IMR-90 (cell line): ENCODE measurements around the gene RUSF1. TPM values are rescaled to one million over a fixed set of nuclear protein-coding genes. Genes with fewer than 3 reads are reported as not detected.

ENCODE experiments used
- ATAC-seq: fragments of 200-7000 bp; cut with Tn5 transposase; 2 replicates; pipeline ENCODE4 v1.9.1; 2020; ENCODE audit warnings: low read depth, mild to moderate bottlenecking, moderate library complexity
- BruUV-seq: library from RNA; stranded (reverse); fragments of 400-500 nt; replicated peaks from 2 replicates; lab custom pipeline; 2021; lab: Mats Ljungman, UMichigan
- CTCF ChIA-PET: fragments of 300-600 bp; formaldehyde crosslinking; extraction: SDS; loops from one replicate; lab custom pipeline; 2021; ENCODE audit warnings: antibody characterized with exemption; lab: Yijun Ruan, JAX
- POLR2A ChIA-PET: fragments of 300-600 bp; sonication (Branson Sonifier 250); formaldehyde crosslinking; loops from one replicate; lab custom pipeline; 2022; ENCODE audit warnings: antibody characterized with exemption; ENCODE audit not compliant: unreplicated experiment; lab: Charles Lee
- DNase-seq: peaks from one replicate; pipeline ENCODE4 v3.0.0; 2013
- H2AFZ ChIP-seq: replicated peaks from 2 replicates; pipeline ENCODE3; 2013; ENCODE audit warnings: low read length, mild to moderate bottlenecking; ENCODE audit not compliant: poor library complexity
- H2AK5ac ChIP-seq: 2 replicates; pipeline ENCODE4 v1.6.1; 2013; ENCODE audit warnings: low read depth, low read length, inconsistent platforms
- H2AK9ac ChIP-seq: replicated peaks from 2 replicates; pipeline ENCODE3; 2013; ENCODE audit warnings: mild to moderate bottlenecking, low read depth, low read length, moderate library complexity; ENCODE audit not compliant: poor library complexity
- H2BK120ac ChIP-seq: 2 replicates; pipeline ENCODE4 v1.6.1; 2013; ENCODE audit warnings: low read depth, low read length, inconsistent platforms
- H2BK15ac ChIP-seq: 3 replicates; pipeline ENCODE4 v1.6.1; 2013; ENCODE audit warnings: low read depth, low read length, inconsistent platforms
- H2BK20ac ChIP-seq: 2 replicates; pipeline ENCODE4 v1.6.1; 2013; ENCODE audit warnings: low read depth, mild to moderate bottlenecking, inconsistent platforms, low read length, moderate library complexity
- H2BK5ac ChIP-seq: 2 replicates; pipeline ENCODE4 v1.6.1; 2013; ENCODE audit warnings: mild to moderate bottlenecking, low read depth, low read length, inconsistent platforms; ENCODE audit not compliant: poor library complexity, severe bottlenecking
- H3K14ac ChIP-seq: replicated peaks from 2 replicates; pipeline ENCODE4 v1.6.1; 2013; ENCODE audit warnings: low read depth, low read length, inconsistent platforms
- H3K18ac ChIP-seq: 2 replicates; pipeline ENCODE4 v1.6.1; 2013; ENCODE audit warnings: low read depth, low read length, control low read depth
- H3K23ac ChIP-seq: 2 replicates; pipeline ENCODE4 v1.6.1; 2013; ENCODE audit warnings: low read depth, low read length, inconsistent platforms
- H3K27ac ChIP-seq: 2 replicates; pipeline ENCODE4 v1.5.1; 2013; ENCODE audit warnings: mild to moderate bottlenecking, control low read depth, low read length; ENCODE audit not compliant: insufficient read depth
- H3K27me3 ChIP-seq: 2 replicates; pipeline ENCODE4 v1.6.1; 2013; ENCODE audit warnings: low read length; ENCODE audit not compliant: control insufficient read depth, insufficient read depth
- H3K36me3 ChIP-seq: 2 replicates; pipeline ENCODE4 v1.6.1; 2013; ENCODE audit warnings: low read length, mixed read lengths; ENCODE audit not compliant: control insufficient read depth, insufficient read depth
- H3K4ac ChIP-seq: 2 replicates; pipeline ENCODE4 v1.6.1; 2013; ENCODE audit warnings: low read depth, low read length, inconsistent platforms
- H3K4me1 ChIP-seq: 2 replicates; pipeline ENCODE4 v1.6.1; 2013; ENCODE audit warnings: low read length, mixed read lengths; ENCODE audit not compliant: control insufficient read depth, insufficient read depth
- H3K4me2 ChIP-seq: 2 replicates; pipeline ENCODE4 v1.6.1; 2013; ENCODE audit warnings: low read depth, mild to moderate bottlenecking, control low read depth, low read length, moderate library complexity
- H3K4me3 ChIP-seq: 2 replicates; pipeline ENCODE4 v1.5.1; 2013; ENCODE audit warnings: low read depth, mild to moderate bottlenecking, control low read depth, low read length, moderate library complexity; ENCODE audit not compliant: insufficient read depth
- H3K56ac ChIP-seq: 2 replicates; pipeline ENCODE4 v1.6.1; 2013; ENCODE audit warnings: low read length, inconsistent platforms; ENCODE audit not compliant: insufficient read depth; ENCODE audit errors: extremely low read depth
- H3K79me1 ChIP-seq, 2 experiments: 2 replicates each; pipeline ENCODE4 v1.6.1; 2013; ENCODE audit warnings: low read length in 2 of 2, inconsistent platforms in 1 of 2, low read depth in 1 of 2
- H3K9ac ChIP-seq: 2 replicates; pipeline ENCODE4 v1.6.1; 2013; ENCODE audit warnings: low read depth, low read length, control low read depth
- H3K9me1 ChIP-seq: 2 replicates; pipeline ENCODE4 v1.6.1; 2013; ENCODE audit warnings: low read length, inconsistent platforms; ENCODE audit not compliant: insufficient read depth
- H3K9me3 ChIP-seq: 2 replicates; pipeline ENCODE4 v1.6.1; 2013; ENCODE audit warnings: low read length; ENCODE audit not compliant: control insufficient read depth, insufficient read depth
- H4K20me1 ChIP-seq: 2 replicates; pipeline ENCODE4 v1.6.1; 2013; ENCODE audit warnings: low read length, inconsistent platforms; ENCODE audit not compliant: insufficient read depth
- H4K5ac ChIP-seq: 2 replicates; pipeline ENCODE4 v1.6.1; 2013; ENCODE audit warnings: mild to moderate bottlenecking, low read depth, low read length, control low read depth
- H4K8ac ChIP-seq, 2 experiments: 2 replicates each; pipeline ENCODE4 v1.6.1; 2013; ENCODE audit warnings: low read depth in 2 of 2, low read length in 2 of 2, control low read depth in 1 of 2, inconsistent platforms in 1 of 2
- H4K91ac ChIP-seq: 2 replicates; pipeline ENCODE4 v1.6.1; 2013; ENCODE audit warnings: low read depth, low read length, inconsistent platforms; ENCODE audit not compliant: insufficient read depth
- CEBPB ChIP-seq: IDR thresholded peaks from 2 replicates; pipeline ENCODE4 v1.6.1; 2012; ENCODE audit warnings: low read depth, low read length, improper control_type of control experiment
- CHD1 ChIP-seq: IDR thresholded peaks from 2 replicates; pipeline ENCODE4 v1.6.1; 2012; ENCODE audit warnings: low read depth, low read length, improper control_type of control experiment
- FOS ChIP-seq: fragments of 150-350 bp; IDR thresholded peaks from 2 replicates; pipeline ENCODE4 v1.6.1; 2016; ENCODE audit warnings: low read depth, low read length
- POLR2A ChIP-seq: IDR thresholded peaks from 2 replicates; pipeline ENCODE4 v1.6.1; 2012; ENCODE audit warnings: mild to moderate bottlenecking, low read depth, low read length
- RAD21 ChIP-seq: IDR thresholded peaks from 2 replicates; pipeline ENCODE4 v1.6.1; 2012; ENCODE audit warnings: low read length, improper control_type of control experiment
- SMC3 ChIP-seq: fragments of 150-350 bp; IDR thresholded peaks from 2 replicates; pipeline ENCODE4 v1.6.1; 2016; ENCODE audit warnings: low read depth, mild to moderate bottlenecking, antibody characterized with exemption, low read length, moderate library complexity
- WGBS, 2 experiments: methylation state at CpG; one replicate each; pipeline versions ENCODE4 v1.1.5 to v1.1.7; 2013; ENCODE audit warnings: missing lambda C conversion rate in 2 of 2; ENCODE audit not compliant: insufficient read length in 1 of 2; ENCODE audit errors: extremely low coverage in 2 of 2; 5-methylcytosine and 5-hydroxymethylcytosine counted together
- dilution Hi-C: fragments of 300-500 bp; cut with HindIII; formaldehyde crosslinking; loops from one replicate; pipeline ENCODE4 v1.14.3; 2018; ENCODE audit warnings: low sequenced_read_pairs; ENCODE audit not compliant: unreplicated experiment
- in situ Hi-C: fragments of 300-500 bp; cut with MboI; formaldehyde crosslinking; loops from 3 replicates; pipeline ENCODE4 v1.14.3; 2019; ENCODE audit warnings: low sequenced_read_pairs, inconsistent platforms, mixed read lengths
- intact Hi-C: fragments of 100-400 bp; cut with micrococcal nuclease; formaldehyde crosslinking; loops from 2 replicates; pipeline ENCODE4 v1.10.0; 2022
- polyA plus RNA-seq, 3 experiments: library from polyadenylated mRNA; depleted of rRNA; stranded (reverse); fragments of >200 nt; gene quantifications; 2 replicates each; pipeline ENCODE4 v1.2.3, GENCODE V29; 2012; ENCODE audit warnings: low replicate concordance in 1 of 3
- total RNA-seq: library from RNA; depleted of rRNA; stranded (reverse); fragments of >200 nt; gene quantifications from 2 replicates; pipeline ENCODE4 v1.2.3, GENCODE V29; 2012

RUSF1 gene
- total and polyA plus RNA-seq, 2 of the 4 experiments (the other 2 are of a cell fraction) = 22.9 to 65.0 TPM

- no peak for TF ChIP-seq RAD21
- TF ChIP-seq FOS = no peak
Measured at GRCh38 chr16:31474773-31475738, 33.1 kb downstream of the RUSF1 start (continued).

- Histone ChIP-seq H3K23ac (no peak overlapping the region), H2BK5ac (no peak overlapping the region), H3K4ac (no peak overlapping the region), H2BK15ac (no peak overlapping the region), H3K4me2 (no peak overlapping the region), H3K79me1 (peaks cover 22 to 73% of the 10 kb centered on the region in 2 experiments; a peak in 3 of 4 replicates), H2BK20ac (no peak overlapping the region), H4K8ac (peak overlapping the region in 1 of 2 experiments; percentile 10; a peak in 1 of 4 replicates), H4K91ac (no peak overlapping the region), H4K5ac (no peak overlapping the region), H3K56ac (no peak overlapping the region), H2BK120ac (no peak overlapping the region), H3K9me1 (peaks cover 21% of the 10 kb centered on the region; the same call in 1 of the 2 replicates), H3K18ac (no peak overlapping the region), H3K27ac (no peak overlapping the region), H3K14ac (peak overlapping the region; percentile 8; the same call in 1 of the 2 replicates), H2AFZ (no peak overlapping the region), H2AK9ac (no peak overlapping the region), H3K27me3 (no peaks in the 10 kb centered on the region), H3K36me3 (peaks cover 52% of the 10 kb centered on the region), H4K20me1 (peaks cover 61% of the 10 kb centered on the region), H3K9me3 (no peaks in the 10 kb centered on the region), H2AK5ac (peak overlapping the region; percentile 57; the same call in 1 of the 2 replicates), H3K9ac (no peak overlapping the region), H3K4me3 (no peak overlapping the region), H3K4me1 (peaks cover 13% of the 10 kb centered on the region)
- 38% methylated on average over 3 of the region's 12 CpGs; no CpG with 5 or more reads in 1 of the 2 experiments for WGBS, 2 experiments
- in situ Hi-C loops = loop anchor here (25.0 kb wide), 1 partner anchor 388 kb away; the partner anchor contains the start of gene ZNF267
- POLR2A ChIA-PET = no interaction called here
- intact Hi-C loops = no loop called here
- CTCF ChIA-PET = no interaction called here
- TF ChIP-seq SMC3 (0 out of 2 replicates have a peak, but pooled peaks have one; percentile 3), CHD1 (no peak), CEBPB (peak; percentile 33; the same call in 1 of the 2 replicates), POLR2A (peak; percentile 22; the same call in 1 of the 2 replicates)
- ATAC-seq (peak; percentile 1; the same call in 1 of the 2 replicates), DNase-seq (peak; percentile 90)
- TSS peak; percentile 73 for BruUV-seq
- dilution Hi-C loops = no loop called here
Measured at GRCh38 chr16:31474173-31474714, 33.9 kb downstream of the RUSF1 start.
